ENCODE data around the gene GPR75. TPM values are rescaled to one million over a fixed set of nuclear protein-coding genes. Genes with fewer than 3 reads are reported as not detected.

Gene GPR75
- total and polyA plus RNA-seq, 2 of the 8 experiments (the other 6 are each of a cell fraction or from before 2014, with no cell fraction given) = 3.5 to 4.3 TPM

DNA sequence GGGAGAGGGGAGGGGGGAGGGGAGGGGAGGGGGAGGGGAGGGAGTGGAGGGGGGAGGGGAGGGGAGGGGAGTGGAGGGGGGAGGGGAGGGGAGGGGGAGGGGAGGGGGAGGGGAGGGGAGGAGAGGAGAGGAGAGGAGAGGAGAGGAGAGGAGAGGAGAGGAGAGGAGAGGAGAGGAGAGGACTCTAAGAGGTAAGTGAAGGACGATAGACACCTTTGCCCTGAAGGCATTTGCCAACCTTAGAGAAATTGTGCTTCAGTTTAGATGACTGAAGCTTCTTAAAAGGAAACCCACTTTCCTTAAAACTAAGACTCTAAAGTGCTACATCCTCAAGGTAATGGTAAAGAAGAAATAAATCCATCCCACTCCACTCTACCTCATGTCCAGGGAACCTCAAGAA lies 19.2 kb downstream of the GPR75 start:
- 100% methylated on average over 1 of the region's 1 CpG; no CpG with 5 or more reads in 1 of the 2 experiments for WGBS, 2 experiments (ENCODE audit: extremely low coverage in 1 of 2, insufficient coverage in 1 of 2, insufficient read length in 1 of 2, insufficient replicate concordance in 2 of 2, low coverage in 1 of 2, low lambda C conversion rate in 2 of 2, missing lambda C conversion rate in 1 of 2)
- H2BK15ac ChIP-seq (ENCODE audit: low read length) = no peak overlapping the region
- TF ChIP-seq CBX5 (IDR thresholded peaks at IDR 0.05; ENCODE audit: low read depth, low read length) = no peak
- no peak for TF ChIP-seq TAF7 (optimal IDR thresholded peaks at IDR 0.05; ENCODE audit: borderline replicate concordance, low read depth, low read length)
- no peak for TF ChIP-seq TBP (IDR thresholded peaks at IDR 0.05; ENCODE audit: low read depth, low read length)
- TF ChIP-seq MAFK (IDR thresholded peaks at IDR 0.05; ENCODE audit: low read depth, low read length) = no peak
- no peak for TF ChIP-seq NRF1 (IDR thresholded peaks at IDR 0.05; ENCODE audit: low read depth, low read length)
- no peak for TF ChIP-seq RBBP5 (IDR thresholded peaks at IDR 0.05; ENCODE audit: borderline replicate concordance, low read depth, low read length)
- no peak for TF ChIP-seq GTF2F1 (IDR thresholded peaks at IDR 0.05; ENCODE audit: borderline replicate concordance, low read depth, low read length)
- TF ChIP-seq SIRT6 (IDR thresholded peaks at IDR 0.05; ENCODE audit: low read length) = no peak
- TF ChIP-seq, protein P1, sequence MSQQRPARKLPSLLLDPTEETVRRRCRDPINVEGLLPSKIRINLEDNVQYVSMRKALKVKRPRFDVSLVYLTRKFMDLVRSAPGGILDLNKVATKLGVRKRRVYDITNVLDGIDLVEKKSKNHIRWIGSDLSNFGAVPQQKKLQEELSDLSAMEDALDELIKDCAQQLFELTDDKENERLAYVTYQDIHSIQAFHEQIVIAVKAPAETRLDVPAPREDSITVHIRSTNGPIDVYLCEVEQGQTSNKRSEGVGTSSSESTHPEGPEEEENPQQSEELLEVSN (IDR thresholded peaks at IDR 0.05) = no peak
- TF ChIP-seq KDM1A (IDR thresholded peaks at IDR 0.05; ENCODE audit: borderline replicate concordance, low read length) = no peak
- no peak for TF ChIP-seq TEAD4 (IDR thresholded peaks at IDR 0.05; ENCODE audit: low read depth, low read length)
- TF ChIP-seq CREB1 (IDR thresholded peaks at IDR 0.05) = no peak
- no peak for TF ChIP-seq SAP30 (IDR thresholded peaks at IDR 0.05; ENCODE audit: insufficient read depth, insufficient replicate concordance, low read length)
- no peak for TF ChIP-seq POLR2AphosphoS5 (IDR thresholded peaks at IDR 0.05; ENCODE audit: low read depth, low read length)
- TF ChIP-seq TAF1 (IDR thresholded peaks at IDR 0.05; ENCODE audit: low read depth, low read length) = no peak
- TF ChIP-seq SP4 (IDR thresholded peaks at IDR 0.05; ENCODE audit: low read length) = no peak

More for the DNA sequence above, 19.2 kb downstream of the GPR75 start:
- Histone ChIP-seq H2AFZ (ENCODE audit: low read length) (no peak overlapping the region), H3K18ac (ENCODE audit: extremely low read depth, low read length) (no peak overlapping the region), H2AK5ac (ENCODE audit: low read depth, low read length) (no peak overlapping the region), H3K36me3 (ENCODE audit: control insufficient read depth in 2 of 4, insufficient read depth in 4 of 4, low read length in 3 of 4) (no peaks in the 10 kb centered on the region), H3K79me2 (ENCODE audit: control insufficient read depth in 1 of 2, insufficient read depth in 2 of 2, low read length in 2 of 2) (no peaks in the 10 kb centered on the region), H3K56ac (replicated peaks; ENCODE audit: insufficient read length, low read depth, low read length) (no peak overlapping the region), H3K4me2 (ENCODE audit: insufficient read depth in 1 of 2, low read depth in 2 of 2, low read length in 2 of 2) (no peak overlapping the region), H2BK120ac (replicated peaks; ENCODE audit: low read depth, low read length) (no peak overlapping the region), H3K9me3 (ENCODE audit: insufficient read depth in 2 of 2, low read depth in 1 of 2, low read length in 1 of 2) (peaks cover 2 to 3% of the 10 kb centered on the region in 2 experiments; a peak in 1 of 4 replicates), H3K4ac (replicated peaks; ENCODE audit: insufficient read length, low read depth, low read length) (no peak overlapping the region), H3K27ac (ENCODE audit: low read depth, low read length) (no peak overlapping the region), H3K9ac (replicated peaks in 1 of 4; ENCODE audit: extremely low read depth in 1 of 4, low read depth in 3 of 4, low read length in 3 of 4) (no peak overlapping the region), H2BK20ac (ENCODE audit: low read length) (no peak overlapping the region), H3K14ac (ENCODE audit: insufficient read length) (no peak overlapping the region), H4K5ac (ENCODE audit: insufficient read length, low read depth, low read length) (no peak overlapping the region), H4K91ac (replicated peaks; ENCODE audit: insufficient read length, low read length) (no peak overlapping the region), H3K4me3 (ENCODE audit: extremely low read depth in 1 of 4, insufficient read depth in 2 of 4, low read depth in 3 of 4, low read length in 4 of 4) (no peak overlapping the region), H3K23me2 (ENCODE audit: low read depth, low read length) (no peaks in the 10 kb centered on the region; the same call in 1 of the 2 replicates), H4K8ac (ENCODE audit: extremely low read depth, insufficient read depth, low read length) (no peak overlapping the region), H3K27me3 (replicated peaks in 1 of 4; ENCODE audit: control insufficient read depth in 3 of 4, extremely low read depth in 1 of 4, insufficient read depth in 3 of 4, low read length in 3 of 4) (no peaks in the 10 kb centered on the region), H4K20me1 (replicated peaks in 1 of 2; ENCODE audit: control insufficient read depth in 1 of 2, insufficient read depth in 2 of 2, low read length in 2 of 2) (no peaks in the 10 kb centered on the region), H2BK12ac (ENCODE audit: low read depth, low read length) (no peak overlapping the region), H3K23ac (ENCODE audit: insufficient read length) (no peak overlapping the region), H2BK5ac (ENCODE audit: low read depth, low read length) (no peak overlapping the region), H3K79me1 (ENCODE audit: low read depth, low read length) (no peaks in the 10 kb centered on the region), H3K4me1 (replicated peaks in 1 of 4; ENCODE audit: control insufficient read depth in 3 of 4, insufficient read depth in 4 of 4, low read length in 3 of 4) (no peaks in the 10 kb centered on the region)
- DNase-seq (ENCODE audit: low read depth in 1 of 2, low spot score in 2 of 2) (no peak), FAIRE-seq (no peak)
- ChIA-PET POLR2A (ENCODE audit: partially characterized antibody) (interaction anchor here (1.9 kb wide), 1 partner anchor 21 kb away, joined by 7 read pairs; no protein-coding TSS in a partner anchor), CTCF (ENCODE audit: partially characterized antibody) (no interaction called here)

All from H1 (cell line).